ENCODE data around the gene AK2.

The AK2 gene

GRCh38 chr1:33085332-33085731 is 48.6 kb upstream of the AK2 start:
- TF ChIP-seq ZNF169 (tag by site-specific recombination; IDR thresholded peaks at IDR 0.05) (no peak), ZNF623 (tag by site-specific recombination; IDR thresholded peaks at IDR 0.05) (peak; percentile 95)
- no peak overlapping the region for H3K27ac ChIP-seq (ENCODE audit: extremely low read depth, low read depth, low read length)

GRCh38 chr1:33082575-33083108 is 46.0 kb upstream of the AK2 start:
- no peak overlapping the region for H3K27ac ChIP-seq (ENCODE audit: extremely low read depth, low read depth, low read length)
- no peak for TF ChIP-seq WT1 (tag by site-specific recombination; IDR thresholded peaks at IDR 0.05)
- no peak for TF ChIP-seq REPIN1 (tag by site-specific recombination; IDR thresholded peaks at IDR 0.05; ENCODE audit: low read depth)
- no peak for TF ChIP-seq ZNF791 (tag by site-specific recombination; IDR thresholded peaks at IDR 0.05)
- TF ChIP-seq ZNF324 (tag by site-specific recombination; IDR thresholded peaks at IDR 0.05) = no peak
- TF ChIP-seq PRDM4 (tag by site-specific recombination; IDR thresholded peaks at IDR 0.05) = peak; percentile 52; the same call in 1 of the 2 replicates
- TF ChIP-seq ZBTB1 (tag by site-specific recombination; IDR thresholded peaks at IDR 0.05) = no peak

More at GRCh38 chr1:33085332-33085731, 48.6 kb upstream of the AK2 start:
- no peaks in the 10 kb centered on the region for H3K9me3 ChIP-seq (ENCODE audit: control insufficient read depth, insufficient read depth, low read depth, low read length)
- ChIA-PET POLR2A (no interaction called here), CTCF (interaction anchor here (0.6 to 3.0 kb wide), 12 partner anchors 10 to 373 kb away, joined by 3 to 36 read pairs (median 6); no protein-coding TSS in a partner anchor)
- peaks cover 0 to 33% of the 10 kb centered on the region in 2 experiments; a peak in 1 of 3 replicates for H3K36me3 ChIP-seq (ENCODE audit: control insufficient read depth in 2 of 2, insufficient read depth in 1 of 2, low read length in 2 of 2)
- no peaks in the 10 kb centered on the region for H3K4me1 ChIP-seq (ENCODE audit: control insufficient read depth, insufficient read depth, low read length)
- H3K4me3 ChIP-seq (ENCODE audit: low read depth, low read length) = no peak overlapping the region

GRCh38 chr1:33081554-33082305 is 45.0 kb upstream of the AK2 start:
- CTCF ChIA-PET = interaction anchor here (0.5 to 2.2 kb wide), 3 partner anchors 14 to 206 kb away, joined by 6 to 9 read pairs (median 8); no protein-coding TSS in a partner anchor
- Histone ChIP-seq H3K27ac (ENCODE audit: extremely low read depth, low read depth, low read length) (no peak overlapping the region; the same call in 1 of the 2 replicates), H3K9me3 (ENCODE audit: control insufficient read depth, insufficient read depth, low read depth, low read length) (no peaks in the 10 kb centered on the region), H3K36me3 (ENCODE audit: control insufficient read depth in 2 of 2, insufficient read depth in 1 of 2, low read length in 2 of 2) (peaks cover 0 to 14% of the 10 kb centered on the region in 2 experiments; a peak in 1 of 3 replicates), H3K4me1 (ENCODE audit: control insufficient read depth, insufficient read depth, low read length) (no peaks in the 10 kb centered on the region), H3K4me3 (ENCODE audit: low read depth, low read length) (peak overlapping the region; percentile 69)
- TF ChIP-seq ZBTB10 (tag by site-specific recombination; IDR thresholded peaks at IDR 0.05) = no peak
- peak; percentile 93 for TF ChIP-seq PRDM4 (tag by site-specific recombination; IDR thresholded peaks at IDR 0.05)
- TF ChIP-seq KLF9 (tag by site-specific recombination; IDR thresholded peaks at IDR 0.05; ENCODE audit: low read depth) = peak; percentile 26; the same call in 1 of the 2 replicates
- POLR2A ChIA-PET = interaction anchor here (1.3 to 2.3 kb wide), 3 partner anchors 45 to 147 kb away, joined by 3 to 13 read pairs (median 7); no protein-coding TSS in a partner anchor

More at GRCh38 chr1:33082575-33083108, 46.0 kb upstream of the AK2 start:
- Histone ChIP-seq H3K9me3 (ENCODE audit: control insufficient read depth, insufficient read depth, low read depth, low read length) (no peaks in the 10 kb centered on the region), H3K36me3 (ENCODE audit: control insufficient read depth in 2 of 2, insufficient read depth in 1 of 2, low read length in 2 of 2) (peaks cover 0 to 14% of the 10 kb centered on the region in 2 experiments; a peak in 1 of 3 replicates), H3K4me1 (ENCODE audit: control insufficient read depth, insufficient read depth, low read length) (no peaks in the 10 kb centered on the region), H3K4me3 (ENCODE audit: low read depth, low read length) (no peak overlapping the region)
- POLR2A ChIA-PET = interaction anchor here (0.6 to 0.7 kb wide), 2 partner anchors 11 to 55 kb away, joined by 3 to 5 read pairs; no protein-coding TSS in a partner anchor
- CTCF ChIA-PET = interaction anchor here (0.5 to 2.2 kb wide), 7 partner anchors 11 to 208 kb away, joined by 3 to 9 read pairs (median 5); no protein-coding TSS in a partner anchor

All from HEK293 (cell line).